HG02623 (cell line): ENCODE results near the gene IFITM2.
"Not testable (repeated sequence)": the region's sequence is repeated elsewhere in the genome, so short reads cannot be mapped to it uniquely, and the experiment has no call there.

Source experiments
- ATAC-seq: cut with Tn5 transposase; IDR thresholded peaks from one replicate; pipeline ENCODE4 v1.9.1; 2021; ENCODE audit warnings: moderate library complexity; ENCODE audit not compliant: unreplicated experiment

The IFITM2 gene

GRCh38 chr11:306645-307371, 808 bp upstream of the IFITM2 start:
- ATAC-seq = no peak

DNA sequence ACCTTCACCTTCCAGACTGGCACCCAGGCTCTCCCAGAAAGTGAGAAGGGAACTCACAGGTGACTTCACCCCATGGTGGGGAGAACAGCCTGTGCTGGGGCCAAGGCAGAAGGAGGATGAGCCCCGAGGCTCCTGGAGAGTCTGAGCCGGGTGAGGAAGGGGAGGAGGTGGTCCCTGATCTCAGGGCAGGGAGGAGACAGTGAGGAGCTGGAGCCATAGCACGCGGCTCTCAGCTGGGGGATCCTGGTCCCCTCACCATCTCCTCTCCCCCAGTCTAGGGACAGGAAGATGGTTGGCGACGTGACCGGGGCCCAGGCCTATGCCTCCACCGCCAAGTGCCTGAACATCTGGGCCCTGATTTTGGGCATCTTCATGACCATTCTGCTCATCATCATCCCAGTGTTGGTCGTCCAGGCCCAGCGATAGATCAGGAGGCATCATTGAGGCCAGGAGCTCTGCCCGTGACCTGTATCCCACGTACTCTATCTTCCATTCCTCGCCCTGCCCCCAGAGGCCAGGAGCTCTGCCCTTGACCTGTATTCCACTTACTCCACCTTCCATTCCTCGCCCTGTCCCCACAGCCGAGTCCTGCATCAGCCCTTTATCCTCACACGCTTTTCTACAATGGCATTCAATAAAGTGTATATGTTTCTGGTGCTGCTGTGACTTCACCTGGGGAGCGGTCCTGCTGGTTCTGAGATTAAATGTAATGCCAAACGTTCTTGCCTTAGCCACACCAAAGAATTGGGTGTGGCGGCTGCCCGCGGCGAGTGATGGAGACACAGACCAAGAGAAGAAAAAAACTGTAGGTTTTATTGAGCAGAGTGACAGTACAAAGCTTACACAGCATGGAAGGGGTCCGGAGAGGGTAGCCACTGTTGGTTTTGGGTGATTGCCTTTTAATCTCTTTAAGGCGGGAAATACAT, 1.4 kb downstream of the IFITM2 start:
- ATAC-seq = not testable (repeated sequence)

- ATAC-seq = not testable (repeated sequence)
These were observed 2.5 kb downstream of the IFITM2 start for GRCh38 chr11:309979-310572.

GRCh38 chr11:311013-311748, 3.6 kb downstream of the IFITM2 start:
- ATAC-seq = peak; percentile 43

DNA sequence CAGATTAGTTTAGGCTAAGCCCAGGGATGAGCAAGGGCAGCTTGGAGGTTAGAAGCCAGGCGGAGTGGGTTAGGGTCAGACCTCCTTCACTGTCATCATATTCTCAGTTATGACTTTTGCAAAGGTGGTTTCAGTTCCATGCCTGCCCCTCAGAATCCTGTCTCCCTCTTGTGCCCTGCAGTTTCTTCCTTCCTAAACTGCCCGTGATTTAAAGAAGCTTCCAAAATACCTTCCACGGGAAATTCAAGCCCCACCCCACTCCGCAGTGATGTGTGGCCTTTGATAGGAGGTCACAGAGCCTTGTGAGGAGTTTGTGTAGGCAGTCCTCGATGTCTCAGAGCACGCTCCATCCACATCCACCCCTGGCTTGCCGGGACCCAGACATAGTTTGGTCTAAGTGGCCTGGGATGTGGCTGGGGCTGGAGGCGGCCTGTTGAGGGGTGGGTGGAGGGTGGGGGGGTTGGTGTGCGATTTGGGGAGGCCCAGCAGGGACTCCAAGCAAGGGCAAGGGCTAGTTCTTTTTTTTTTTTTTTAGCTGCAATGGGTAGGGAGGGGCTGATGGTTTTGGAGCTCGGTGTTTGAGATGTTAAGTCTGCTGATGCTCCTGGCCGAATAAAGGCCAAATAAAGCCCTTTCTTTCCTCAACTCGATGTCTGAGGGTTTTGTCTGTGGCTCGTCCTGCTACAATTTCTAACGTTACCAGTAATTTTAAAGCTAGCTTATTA, 4.6 kb downstream of the IFITM2 start:
- no peak for ATAC-seq

DNA sequence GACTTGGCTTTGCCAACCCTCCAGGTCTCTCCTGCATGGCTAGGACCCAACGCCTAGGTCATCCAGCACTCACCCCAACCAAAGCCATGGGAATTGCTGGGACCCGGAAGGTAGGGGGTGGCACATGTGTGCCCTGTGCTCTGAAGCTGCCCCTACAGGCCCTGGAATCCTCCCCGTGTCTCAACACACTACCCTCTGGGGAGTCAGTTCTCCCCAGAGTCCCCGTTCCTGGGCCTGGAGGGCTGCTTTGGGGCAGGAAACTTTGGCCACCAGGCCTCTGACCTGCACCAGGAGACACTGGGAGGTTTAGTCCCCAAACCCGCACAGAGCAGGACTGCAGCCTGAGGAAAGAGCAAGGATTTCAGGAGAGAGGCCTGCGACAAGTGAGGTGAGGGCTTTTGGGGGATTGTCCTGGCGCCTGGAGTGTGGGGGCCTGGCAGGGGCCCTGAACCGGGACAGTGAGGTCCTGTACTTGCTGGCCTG, 5.7 kb downstream of the IFITM2 start:
- no peak for ATAC-seq

DNA sequence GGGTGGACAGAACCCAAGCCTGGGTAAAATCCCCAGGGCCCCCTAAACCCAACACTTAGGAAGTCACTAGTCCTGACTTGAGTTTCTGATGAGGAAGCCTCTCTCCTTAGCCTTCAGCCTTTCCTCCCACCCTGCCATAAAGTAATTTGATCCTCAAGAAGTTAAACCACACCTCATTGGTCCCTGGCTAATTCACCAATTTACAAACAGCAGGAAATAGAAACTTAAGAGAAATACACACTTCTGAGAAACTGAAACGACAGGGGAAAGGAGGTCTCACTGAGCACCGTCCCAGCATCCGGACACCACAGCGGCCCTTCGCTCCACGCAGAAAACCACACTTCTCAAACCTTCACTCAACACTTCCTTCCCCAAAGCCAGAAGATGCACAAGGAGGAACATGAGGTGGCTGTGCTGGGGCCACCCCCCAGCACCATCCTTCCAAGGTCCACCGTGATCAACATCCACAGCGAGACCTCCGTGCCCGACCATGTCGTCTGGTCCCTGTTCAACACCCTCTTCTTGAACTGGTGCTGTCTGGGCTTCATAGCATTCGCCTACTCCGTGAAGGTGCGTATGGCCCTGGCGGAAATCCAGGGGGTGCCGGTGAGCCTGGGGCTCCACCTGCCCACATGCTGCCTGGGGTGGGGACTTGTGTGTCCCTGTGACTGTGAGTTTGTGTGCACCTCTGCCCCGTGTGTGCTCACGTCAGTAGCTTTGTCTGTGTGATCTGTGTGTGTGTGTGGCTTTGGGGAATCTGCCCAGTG, 6.4 kb downstream of the IFITM2 start, which contains the start of gene IFITM1:
Gene IFITM1 (plus strand): TSS at position 254 of the 767 bp plus-strand sequence. CDS start 131 bp downstream, at position 385.
- no peak for ATAC-seq

DNA sequence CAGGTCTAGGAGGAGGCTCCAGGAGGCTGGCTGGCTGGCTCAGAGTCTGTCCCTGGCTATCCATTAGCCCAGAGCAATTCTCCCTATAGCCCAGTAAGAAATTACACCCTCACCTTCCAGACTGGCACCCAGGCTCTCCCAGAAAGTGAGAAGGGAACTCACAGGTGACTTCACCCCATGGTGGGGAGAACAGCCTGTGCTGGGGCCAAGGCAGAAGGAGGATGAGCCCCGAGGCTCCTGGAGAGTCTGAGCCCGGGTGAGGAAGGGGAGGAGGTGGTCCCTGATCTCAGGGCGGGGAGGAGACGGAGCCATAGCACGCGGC, 6.9 kb downstream of the IFITM2 start:
- ATAC-seq = not testable (repeated sequence)

DNA sequence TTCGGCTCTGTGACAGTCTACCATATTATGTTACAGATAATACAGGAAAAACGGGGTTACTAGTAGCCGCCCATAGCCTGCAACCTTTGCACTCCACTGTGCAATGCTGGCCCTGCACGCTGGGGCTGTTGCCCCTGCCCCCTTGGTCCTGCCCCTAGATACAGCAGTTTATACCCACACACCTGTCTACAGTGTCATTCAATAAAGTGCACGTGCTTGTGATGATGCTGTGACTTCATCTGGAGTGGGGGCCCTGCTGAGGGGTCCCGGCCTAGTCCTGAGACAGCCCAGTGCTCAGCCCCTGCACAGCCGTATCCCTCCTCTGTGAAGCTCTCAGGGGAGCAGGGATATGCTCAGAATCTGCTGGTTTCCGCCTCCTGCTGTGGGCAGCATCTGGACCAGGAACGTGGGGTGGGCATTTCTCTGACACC, 7.5 kb downstream of the IFITM2 start:
- ATAC-seq = no peak

GRCh38 chr11:315516-315994, 7.9 kb downstream of the IFITM2 start:
- ATAC-seq = no peak

GRCh38 chr11:316031-316701, 8.6 kb downstream of the IFITM2 start:
- no peak for ATAC-seq

GRCh38 chr11:316891-317301, 9.3 kb downstream of the IFITM2 start:
- ATAC-seq = no peak

- not testable (repeated sequence) for ATAC-seq
These were observed 10.2 kb downstream of the IFITM2 start for GRCh38 chr11:317668-318404.

- ATAC-seq = peak; percentile 22
These were observed 10.9 kb downstream of the IFITM2 start for GRCh38 chr11:318405-319120.

- peak; percentile 11 for ATAC-seq
These were observed 11.7 kb downstream of the IFITM2 start for GRCh38 chr11:319121-319887.

- not testable (repeated sequence) for ATAC-seq
These were observed 12.3 kb downstream of the IFITM2 start for GRCh38 chr11:319888-320273.

- ATAC-seq = no peak
These were observed 16.5 kb downstream of the IFITM2 start for GRCh38 chr11:324156-324555.
